Muscle layer of colon (tissue), 2 donors: Measurements from ENCODE around the gene UPK3BL1.
"Not testable (repeated sequence)": the region's sequence is repeated elsewhere in the genome, so short reads cannot be mapped to it uniquely, and the experiment has no call there.

Experiments used
- H3K27ac ChIP-seq: one replicate; pipeline ENCODE4 v1.7.0; 2013; ENCODE audit warnings: low read depth, mild to moderate bottlenecking, low read length, moderate library complexity
- H3K27me3 ChIP-seq, 2 donors: one replicate each; pipeline ENCODE4 v1.7.0; 2013; ENCODE audit warnings: low read length in 2 of 2, mild to moderate bottlenecking in 2 of 2; ENCODE audit not compliant: insufficient read depth in 2 of 2, control insufficient read depth in 1 of 2
- H3K36me3 ChIP-seq: one replicate; pipeline ENCODE4 v1.7.0; 2013; ENCODE audit warnings: mild to moderate bottlenecking, low read length; ENCODE audit not compliant: insufficient read depth
- H3K4me1 ChIP-seq: one replicate; pipeline ENCODE4 v1.7.0; 2013; ENCODE audit warnings: mild to moderate bottlenecking, low read length; ENCODE audit not compliant: insufficient read depth
- H3K4me3 ChIP-seq, 2 donors: one replicate each; pipeline ENCODE4 v1.7.0; 2013; ENCODE audit warnings: low read length in 2 of 2, low read depth in 1 of 2, mild to moderate bottlenecking in 1 of 2, moderate library complexity in 1 of 2
- H3K9ac ChIP-seq: one replicate; pipeline ENCODE4 v1.7.0; 2013; ENCODE audit warnings: low read length
- H3K9me3 ChIP-seq: one replicate; pipeline ENCODE4 v1.7.0; 2013; ENCODE audit warnings: mild to moderate bottlenecking, low read length
- donor health status: abdominal sarcoma.
- donor health status: Adenocarcinoma of cecum.

Gene UPK3BL1

GRCh38 chr7:102616507-102617125, 26.0 kb downstream of the UPK3BL1 start, which contains the start of gene RASA4:
TSS of gene RASA4 (minus strand) at chr7:102616756. CDS start at chr7:102616689, 67 bp downstream.
- not testable (repeated sequence) for H3K9ac ChIP-seq, H3K4me1 ChIP-seq, H3K27me3 ChIP-seq, H3K9me3 ChIP-seq, H3K27ac ChIP-seq, H3K36me3 ChIP-seq, H3K4me3 ChIP-seq

- H3K9me3 ChIP-seq, H3K27me3 ChIP-seq, H3K4me3 ChIP-seq, H3K36me3 ChIP-seq, H3K27ac ChIP-seq, H3K4me1 ChIP-seq, H3K9ac ChIP-seq: not testable (repeated sequence)
These were observed 26.7 kb downstream of the UPK3BL1 start for GRCh38 chr7:102615930-102616329.

- not testable (repeated sequence) for H3K9ac ChIP-seq, H3K36me3 ChIP-seq, H3K9me3 ChIP-seq, H3K27me3 ChIP-seq, H3K4me3 ChIP-seq, H3K4me1 ChIP-seq, H3K27ac ChIP-seq
These were observed 27.7 kb downstream of the UPK3BL1 start for GRCh38 chr7:102614873-102615272.

GRCh38 chr7:102614346-102614697, 28.3 kb downstream of the UPK3BL1 start:
- H3K27ac ChIP-seq, H3K4me3 ChIP-seq, H3K36me3 ChIP-seq, H3K9ac ChIP-seq, H3K27me3 ChIP-seq, H3K4me1 ChIP-seq, H3K9me3 ChIP-seq: not testable (repeated sequence)

GRCh38 chr7:102613575-102614345, 28.8 kb downstream of the UPK3BL1 start:
- H3K4me3 ChIP-seq, H3K9me3 ChIP-seq, H3K27me3 ChIP-seq, H3K36me3 ChIP-seq, H3K9ac ChIP-seq, H3K4me1 ChIP-seq, H3K27ac ChIP-seq: not testable (repeated sequence)

GRCh38 chr7:102611675-102612325, 30.8 kb downstream of the UPK3BL1 start:
- H3K9ac ChIP-seq, result not testable (repeated sequence)

GRCh38 chr7:102611013-102611674, 31.4 kb downstream of the UPK3BL1 start:
- H3K9ac ChIP-seq, H3K4me3 ChIP-seq, H3K36me3 ChIP-seq, H3K27me3 ChIP-seq, H3K4me1 ChIP-seq, H3K27ac ChIP-seq, H3K9me3 ChIP-seq: not testable (repeated sequence)

More at GRCh38 chr7:102611675-102612325, 30.8 kb downstream of the UPK3BL1 start:
- H3K36me3 ChIP-seq, H3K27ac ChIP-seq, H3K4me3 ChIP-seq, H3K4me1 ChIP-seq, H3K27me3 ChIP-seq, H3K9me3 ChIP-seq: not testable (repeated sequence)

GRCh38 chr7:102610441-102610840, 32.1 kb downstream of the UPK3BL1 start:
- not testable (repeated sequence) for H3K4me3 ChIP-seq, H3K27ac ChIP-seq, H3K9ac ChIP-seq, H3K4me1 ChIP-seq, H3K36me3 ChIP-seq, H3K27me3 ChIP-seq, H3K9me3 ChIP-seq

GRCh38 chr7:102609734-102610133, 32.9 kb downstream of the UPK3BL1 start:
- not testable (repeated sequence) for H3K36me3 ChIP-seq, H3K4me1 ChIP-seq, H3K27me3 ChIP-seq, H3K9ac ChIP-seq, H3K9me3 ChIP-seq, H3K27ac ChIP-seq, H3K4me3 ChIP-seq

GRCh38 chr7:102606848-102607247, 35.7 kb downstream of the UPK3BL1 start:
- H3K4me1 ChIP-seq, H3K9ac ChIP-seq, H3K9me3 ChIP-seq, H3K27me3 ChIP-seq, H3K36me3 ChIP-seq, H3K4me3 ChIP-seq, H3K27ac ChIP-seq: not testable (repeated sequence)

GRCh38 chr7:102604431-102605145, 38.0 kb downstream of the UPK3BL1 start:
- not testable (repeated sequence) for H3K9ac ChIP-seq, H3K4me3 ChIP-seq, H3K27ac ChIP-seq, H3K4me1 ChIP-seq, H3K9me3 ChIP-seq, H3K36me3 ChIP-seq, H3K27me3 ChIP-seq
